Endodermal cell (in vitro differentiated cells): ENCODE results near the gene GOLGB1. TPM values are rescaled to one million over a fixed set of nuclear protein-coding genes. Genes with fewer than 3 reads are reported as not detected.

Experiments used
- DNase-seq: peaks from one replicate; pipeline ENCODE4 v3.0.0-alpha.2; 2017
- H3K27ac ChIP-seq: 2 replicates; pipeline ENCODE4 v1.5.1; 2013; ENCODE audit warnings: mild to moderate bottlenecking, low read depth, low read length, moderate library complexity
- H3K27me3 ChIP-seq: 2 replicates; pipeline ENCODE4 v1.6.1; 2013; ENCODE audit warnings: mild to moderate bottlenecking, low read length, moderate library complexity; ENCODE audit not compliant: insufficient read depth, control insufficient read depth, poor library complexity, severe bottlenecking
- H3K36me3 ChIP-seq: 2 replicates; pipeline ENCODE4 v1.7.0; 2013; ENCODE audit warnings: mild to moderate bottlenecking, low read length, moderate library complexity; ENCODE audit not compliant: control insufficient read depth, insufficient read depth
- H3K4me1 ChIP-seq: one replicate; pipeline ENCODE4 v1.7.0; 2013; ENCODE audit warnings: low read length; ENCODE audit not compliant: control insufficient read depth, insufficient read depth
- H3K4me3 ChIP-seq: 2 replicates; pipeline ENCODE4 v1.5.1; 2013; ENCODE audit warnings: mild to moderate bottlenecking, low read length, moderate library complexity
- H3K9ac ChIP-seq: 2 replicates; pipeline ENCODE4 v1.6.1; 2013; ENCODE audit warnings: mild to moderate bottlenecking, low read length, moderate library complexity; ENCODE audit not compliant: poor library complexity, severe bottlenecking; ENCODE audit errors: extremely low read depth
- H3K9me3 ChIP-seq: 2 replicates; pipeline ENCODE4 v1.6.1; 2013; ENCODE audit warnings: mild to moderate bottlenecking, low read length, moderate library complexity; ENCODE audit not compliant: control insufficient read depth
- H3K27ac Mint-ChIP-seq: 2 replicates; pipeline ENCODE4 v1.8.0; 2020; ENCODE audit warnings: mixed read lengths
- H3K27me3 Mint-ChIP-seq: 2 replicates; pipeline ENCODE4 v1.8.0; 2021; ENCODE audit warnings: mild to moderate bottlenecking, mixed read lengths; ENCODE audit not compliant: insufficient read depth
- H3K36me3 Mint-ChIP-seq: 2 replicates; pipeline ENCODE4 v1.8.0; 2020; ENCODE audit warnings: low read depth, mixed read lengths
- H3K4me1 Mint-ChIP-seq: 2 replicates; pipeline ENCODE4 v1.8.0; 2020; ENCODE audit warnings: mixed read lengths
- H3K4me3 Mint-ChIP-seq: 2 replicates; pipeline ENCODE4 v1.8.0; 2020; ENCODE audit warnings: mild to moderate bottlenecking, moderate library complexity, mixed read lengths
- H3K9me3 Mint-ChIP-seq: 2 replicates; pipeline ENCODE4 v1.8.0; 2020; ENCODE audit warnings: mild to moderate bottlenecking, mixed read lengths
- CTCF ChIP-seq: fragments of 200-600 bp; sonication (generic); conservative IDR thresholded peaks from 2 replicates; pipeline ENCODE4 v1.5.0; 2021; ENCODE audit warnings: antibody characterized with exemption, mild to moderate bottlenecking
- WGBS, 2 experiments: methylation state at CpG; one replicate each; pipeline versions ENCODE4 v1.1.5 to v1.1.7; 2013; ENCODE audit warnings: missing lambda C conversion rate in 2 of 2, mixed read lengths in 1 of 2; ENCODE audit not compliant: insufficient coverage in 1 of 2, insufficient read length in 1 of 2; 5-methylcytosine and 5-hydroxymethylcytosine counted together
- total RNA-seq, 2 donors: library from RNA; stranded (reverse); fragmentation: NEBNext Ultra II Directional in 1 of 2; extraction: Animal tissue kit (Norgen Biotek cat#: 25700) in 1 of 2; gene quantifications; 2 replicates in 1 of 2; 3 replicates in 1 of 2; pipeline ENCODE4 v1.2.1, GENCODE V29; 2021

The GOLGB1 gene
- total RNA-seq, 2 donors from 2014 or later: 47.8 to 53.0 TPM

GRCh38 chr3:121759541-121760202, 10.1 kb upstream of the GOLGB1 start:
- Histone ChIP-seq H3K36me3 (no peaks in the 10 kb centered on the region), H3K27ac (no peak overlapping the region), H3K4me1 (no peaks in the 10 kb centered on the region), H3K9ac (no peak overlapping the region), H3K27me3 (peaks cover 7% of the 10 kb centered on the region), H3K9me3 (no peaks in the 10 kb centered on the region), H3K4me3 (no peak overlapping the region)
- H3K4me1 Mint-ChIP-seq: no peaks in the 10 kb centered on the region
- no peaks in the 10 kb centered on the region for H3K9me3 Mint-ChIP-seq
- WGBS, 2 experiments: 87 to 100% methylated on average over 1 to 3 of the region's 3 CpGs
- H3K4me3 Mint-ChIP-seq: no peak overlapping the region
- TF ChIP-seq CTCF: no peak
- H3K27ac Mint-ChIP-seq: no peak overlapping the region
- peaks cover 5% of the 10 kb centered on the region for H3K27me3 Mint-ChIP-seq
- no peaks in the 10 kb centered on the region for H3K36me3 Mint-ChIP-seq
- DNase-seq: no peak

- Histone ChIP-seq H3K4me1 (no peaks in the 10 kb centered on the region), H3K27ac (no peak overlapping the region), H3K36me3 (no peaks in the 10 kb centered on the region), H3K9me3 (no peaks in the 10 kb centered on the region), H3K9ac (no peak overlapping the region), H3K4me3 (no peak overlapping the region), H3K27me3 (peaks cover 12% of the 10 kb centered on the region)
- H3K27me3 Mint-ChIP-seq: peaks cover 7% of the 10 kb centered on the region
- 68% methylated on average over 1 of the region's 1 CpG; no CpG with 5 or more reads in 1 of the 2 experiments for WGBS, 2 experiments
- no peaks in the 10 kb centered on the region for H3K4me1 Mint-ChIP-seq
- no peak for TF ChIP-seq CTCF
- no peaks in the 10 kb centered on the region for H3K36me3 Mint-ChIP-seq
- H3K4me3 Mint-ChIP-seq: no peak overlapping the region
- DNase-seq: no peak
- H3K9me3 Mint-ChIP-seq: no peaks in the 10 kb centered on the region
- no peak overlapping the region for H3K27ac Mint-ChIP-seq
These were observed 9.3 kb upstream of the GOLGB1 start for GRCh38 chr3:121758727-121759450.

GRCh38 chr3:121757812-121758545, 8.4 kb upstream of the GOLGB1 start:
- Histone ChIP-seq H3K27ac (no peak overlapping the region), H3K4me1 (no peaks in the 10 kb centered on the region), H3K36me3 (no peaks in the 10 kb centered on the region), H3K27me3 (peaks cover 21% of the 10 kb centered on the region), H3K4me3 (no peak overlapping the region), H3K9ac (no peak overlapping the region), H3K9me3 (no peaks in the 10 kb centered on the region)
- Mint-ChIP-seq H3K4me3 (no peak overlapping the region), H3K27ac (no peak overlapping the region), H3K27me3 (peaks cover 8% of the 10 kb centered on the region), H3K36me3 (no peaks in the 10 kb centered on the region), H3K9me3 (no peaks in the 10 kb centered on the region), H3K4me1 (no peaks in the 10 kb centered on the region)
- no peak for DNase-seq
- no peak for TF ChIP-seq CTCF
- 91 to 93% methylated on average over 12 to 15 of the region's 15 CpGs for WGBS, 2 experiments
